CD14-positive monocyte (primary cell): ENCODE results near the gene MAP3K7CL. TPM values are rescaled to one million over a fixed set of nuclear protein-coding genes. Genes with fewer than 3 reads are reported as not detected.
A peak's percentile ranks its signal among the peaks of the same experiment; 100 is the strongest.

Source experiments
- DNase-seq, 3 donors: peaks; one replicate each; pipeline ENCODE4 v3.0.0-alpha.2; 2011 to 2022
- H2AFZ ChIP-seq: 2 replicates; pipeline ENCODE4 v1.6.0; 2012; ENCODE audit warnings: mild to moderate bottlenecking, low read depth, low read length, inconsistent platforms; ENCODE audit not compliant: insufficient read depth, poor library complexity, severe bottlenecking
- H3K27ac ChIP-seq, 2 donors: 1 replicate in 1 of 2; 2 replicates in 1 of 2; pipeline ENCODE4 v1.5.1; 2012 to 2013; ENCODE audit warnings: low read length in 2 of 2, control low read depth in 1 of 2, inconsistent platforms in 1 of 2, low read depth in 1 of 2, mild to moderate bottlenecking in 1 of 2
- H3K27me3 ChIP-seq, 2 donors: one replicate each; pipeline versions ENCODE4 v1.6.0 to v1.6.1; 2011 to 2013; ENCODE audit warnings: low read length in 2 of 2; ENCODE audit not compliant: control insufficient read depth in 2 of 2, insufficient read depth in 2 of 2
- H3K36me3 ChIP-seq, 2 donors: replicated peaks in 1 of 2; 1 replicate in 1 of 2; 2 replicates in 1 of 2; pipeline versions ENCODE4 v1.5.1 to v1.6.1; 2012 to 2013; ENCODE audit warnings: low read length in 2 of 2, control low read depth in 1 of 2, inconsistent platforms in 1 of 2, mild to moderate bottlenecking in 1 of 2; ENCODE audit not compliant: insufficient read depth in 2 of 2, control insufficient read depth in 1 of 2
- H3K4me1 ChIP-seq, 2 donors: 1 replicate in 1 of 2; 2 replicates in 1 of 2; pipeline versions ENCODE4 v1.5.1 to v1.6.1; 2012 to 2013; ENCODE audit warnings: low read length in 2 of 2, control low read depth in 1 of 2, inconsistent platforms in 1 of 2, mild to moderate bottlenecking in 1 of 2, moderate library complexity in 1 of 2; ENCODE audit not compliant: insufficient read depth in 2 of 2, control insufficient read depth in 1 of 2
- H3K4me2 ChIP-seq: replicated peaks from 2 replicates; pipeline ENCODE3; 2012; ENCODE audit warnings: low read length, moderate library complexity, mild to moderate bottlenecking; ENCODE audit not compliant: poor library complexity, severe bottlenecking; ENCODE audit errors: extremely low read depth
- H3K4me3 ChIP-seq, 3 experiments: fragments of 200-600 bp in 1 of 3; sonication (generic) in 1 of 3; replicated peaks in 1 of 3; 1 replicate in 2 of 3; 2 replicates in 1 of 3; pipeline ENCODE4 v1.5.1; 2011 to 2013; ENCODE audit warnings: low read length in 3 of 3, mild to moderate bottlenecking in 3 of 3, control low read depth in 2 of 3, low read depth in 2 of 3, inconsistent platforms in 1 of 3, moderate library complexity in 1 of 3
- H3K79me2 ChIP-seq: 2 replicates; pipeline ENCODE4 v1.6.0; 2012; ENCODE audit warnings: mild to moderate bottlenecking, control low read depth, inconsistent platforms, low read length, moderate library complexity; ENCODE audit not compliant: insufficient read depth
- H3K9ac ChIP-seq: 2 replicates; pipeline ENCODE4 v1.6.0; 2017; ENCODE audit warnings: low read length, mild to moderate bottlenecking; ENCODE audit not compliant: insufficient read depth, poor library complexity, severe bottlenecking
- H3K9me3 ChIP-seq, 2 donors: replicated peaks in 1 of 2; 1 replicate in 1 of 2; 2 replicates in 1 of 2; pipeline versions ENCODE4 v1.5.1 to v1.6.1; 2012 to 2013; ENCODE audit warnings: low read length in 2 of 2, control low read depth in 1 of 2; ENCODE audit not compliant: control insufficient read depth in 1 of 2, insufficient read depth in 1 of 2
- H4K20me1 ChIP-seq: 2 replicates; pipeline ENCODE4 v1.6.0; 2012; ENCODE audit warnings: mild to moderate bottlenecking, low read length, control low read depth, moderate library complexity; ENCODE audit not compliant: insufficient read depth
- H3K27ac Mint-ChIP-seq, 7 donors: one replicate each; pipeline ENCODE4 v1.8.0; 2020; ENCODE audit warnings: mild to moderate bottlenecking in 7 of 7, mixed read lengths in 7 of 7, moderate library complexity in 6 of 7, inconsistent platforms in 2 of 7
- H3K27me3 Mint-ChIP-seq, 3 donors: one replicate each; pipeline ENCODE4 v1.8.0; 2021 to 2022; ENCODE audit warnings: low read depth in 3 of 3, mild to moderate bottlenecking in 3 of 3, mixed read lengths in 3 of 3, moderate library complexity in 3 of 3, inconsistent platforms in 1 of 3
- H3K36me3 Mint-ChIP-seq, 2 donors: one replicate each; pipeline ENCODE4 v1.8.0; 2020; ENCODE audit warnings: mixed read lengths in 2 of 2, inconsistent platforms in 1 of 2, mild to moderate bottlenecking in 1 of 2
- H3K4me1 Mint-ChIP-seq: one replicate; pipeline ENCODE4 v1.8.0; 2020; ENCODE audit warnings: mild to moderate bottlenecking, mixed read lengths
- H3K4me3 Mint-ChIP-seq, 2 donors: one replicate each; pipeline ENCODE4 v1.8.0; 2020; ENCODE audit warnings: mild to moderate bottlenecking in 2 of 2, mixed read lengths in 2 of 2, moderate library complexity in 1 of 2
- H3K9me3 Mint-ChIP-seq, 7 donors: one replicate each; pipeline ENCODE4 v1.8.0; 2020 to 2022; ENCODE audit warnings: mixed read lengths in 7 of 7, mild to moderate bottlenecking in 6 of 7, moderate library complexity in 6 of 7, inconsistent platforms in 2 of 7
- WGBS: methylation state at CpG from one replicate; pipeline ENCODE4 v1.1.5; 2013; ENCODE audit warnings: missing lambda C conversion rate; ENCODE audit not compliant: insufficient coverage; 5-methylcytosine and 5-hydroxymethylcytosine counted together
- intact Hi-C, 2 donors: fragments of 100-400 bp; cut with micrococcal nuclease; formaldehyde crosslinking; loops; one replicate each; pipeline versions ENCODE4 v1.15.0 to v1.15.1; 2023
- polyA plus RNA-seq, 3 donors: library from polyadenylated mRNA; depleted of rRNA in 1 of 3; unstranded in 2 of 3; stranded (reverse) in 1 of 3; fragments of 300-500 nt in 2 of 3; fragments of >200 nt in 1 of 3; fragmentation: Illumina TruSeq in 2 of 3; gene quantifications; 1 replicate in 2 of 3; 2 replicates in 1 of 3; pipeline ENCODE4 v1.2.3, GENCODE V29; 2012 to 2021
- TF ChIP-seq, protein P1 (sequence below): fragments of 200-600 bp; IDR thresholded peaks from one replicate; pipeline ENCODE4 v1.8.0; 2022; ENCODE audit warnings: antibody characterized with exemption, mild to moderate bottlenecking

Gene MAP3K7CL
- polyA plus RNA-seq, 3 donors: 14.6 to 15.8 (median 15.7) TPM

DNA sequence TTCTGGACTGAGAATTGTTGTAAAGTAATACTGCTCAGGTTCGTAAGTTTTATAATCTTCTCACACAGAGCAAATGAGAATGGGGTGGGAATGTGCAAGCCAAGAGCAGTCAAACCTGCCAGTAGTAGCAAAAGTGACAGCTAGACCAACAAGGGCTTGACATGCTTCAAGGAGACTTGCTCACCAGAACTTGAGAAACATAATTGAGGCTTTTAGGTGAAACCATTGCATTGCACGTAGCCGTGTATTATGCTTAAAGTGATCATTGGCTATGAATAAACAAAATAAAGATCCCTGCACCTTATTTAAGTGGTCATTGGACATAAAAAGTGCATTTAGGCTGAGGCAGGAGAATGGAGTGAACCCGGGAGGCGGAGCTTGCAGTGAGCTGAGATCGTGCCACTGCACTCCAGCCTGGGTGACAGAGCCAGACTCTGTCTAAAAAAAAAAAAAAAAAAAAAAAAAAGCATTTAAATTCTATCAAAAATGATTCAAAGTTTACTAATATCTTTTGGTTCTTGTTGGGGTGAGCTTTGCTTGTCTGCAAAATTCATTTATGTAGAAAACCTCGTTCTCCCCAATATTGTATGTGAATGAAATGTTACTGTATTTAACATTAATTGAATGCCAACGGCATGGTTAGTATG is 45.2 kb upstream of the MAP3K7CL start:
- no peak overlapping the region for H3K27ac ChIP-seq
- H3K9me3 ChIP-seq: no peaks in the 10 kb centered on the region
- no peaks in the 10 kb centered on the region for H3K36me3 ChIP-seq
- no peak overlapping the region for H3K4me3 ChIP-seq
- no peaks in the 10 kb centered on the region for H3K79me2 ChIP-seq
- peaks cover 0 to 4% (median 0%) of the 10 kb centered on the region in 3 donors for H3K27me3 Mint-ChIP-seq
- no peak overlapping the region for H3K4me3 Mint-ChIP-seq
- TF ChIP-seq, protein P1, sequence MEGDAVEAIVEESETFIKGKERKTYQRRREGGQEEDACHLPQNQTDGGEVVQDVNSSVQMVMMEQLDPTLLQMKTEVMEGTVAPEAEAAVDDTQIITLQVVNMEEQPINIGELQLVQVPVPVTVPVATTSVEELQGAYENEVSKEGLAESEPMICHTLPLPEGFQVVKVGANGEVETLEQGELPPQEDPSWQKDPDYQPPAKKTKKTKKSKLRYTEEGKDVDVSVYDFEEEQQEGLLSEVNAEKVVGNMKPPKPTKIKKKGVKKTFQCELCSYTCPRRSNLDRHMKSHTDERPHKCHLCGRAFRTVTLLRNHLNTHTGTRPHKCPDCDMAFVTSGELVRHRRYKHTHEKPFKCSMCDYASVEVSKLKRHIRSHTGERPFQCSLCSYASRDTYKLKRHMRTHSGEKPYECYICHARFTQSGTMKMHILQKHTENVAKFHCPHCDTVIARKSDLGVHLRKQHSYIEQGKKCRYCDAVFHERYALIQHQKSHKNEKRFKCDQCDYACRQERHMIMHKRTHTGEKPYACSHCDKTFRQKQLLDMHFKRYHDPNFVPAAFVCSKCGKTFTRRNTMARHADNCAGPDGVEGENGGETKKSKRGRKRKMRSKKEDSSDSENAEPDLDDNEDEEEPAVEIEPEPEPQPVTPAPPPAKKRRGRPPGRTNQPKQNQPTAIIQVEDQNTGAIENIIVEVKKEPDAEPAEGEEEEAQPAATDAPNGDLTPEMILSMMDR: no peak
- WGBS: no CpG with 5 or more reads among the region's 8 CpGs
- H3K36me3 Mint-ChIP-seq: peaks cover 0 to 2% of the 10 kb centered on the region in 2 donors
- no peak for DNase-seq
- no peaks in the 10 kb centered on the region for H4K20me1 ChIP-seq
- H3K9ac ChIP-seq: no peak overlapping the region
- intact Hi-C loops: loop anchor here (5.0 kb wide), 2 partner anchors 217 to 287 kb away; no protein-coding TSS in a partner anchor
- no peak overlapping the region for H2AFZ ChIP-seq
- no peaks in the 10 kb centered on the region for H3K9me3 Mint-ChIP-seq
- peaks cover 37% of the 10 kb centered on the region for H3K4me1 Mint-ChIP-seq
- no peak overlapping the region for H3K27ac Mint-ChIP-seq
- no peak overlapping the region for H3K4me2 ChIP-seq
- peaks cover 37 to 38% of the 10 kb centered on the region in 2 donors for H3K4me1 ChIP-seq
- H3K27me3 ChIP-seq: no peaks in the 10 kb centered on the region

DNA sequence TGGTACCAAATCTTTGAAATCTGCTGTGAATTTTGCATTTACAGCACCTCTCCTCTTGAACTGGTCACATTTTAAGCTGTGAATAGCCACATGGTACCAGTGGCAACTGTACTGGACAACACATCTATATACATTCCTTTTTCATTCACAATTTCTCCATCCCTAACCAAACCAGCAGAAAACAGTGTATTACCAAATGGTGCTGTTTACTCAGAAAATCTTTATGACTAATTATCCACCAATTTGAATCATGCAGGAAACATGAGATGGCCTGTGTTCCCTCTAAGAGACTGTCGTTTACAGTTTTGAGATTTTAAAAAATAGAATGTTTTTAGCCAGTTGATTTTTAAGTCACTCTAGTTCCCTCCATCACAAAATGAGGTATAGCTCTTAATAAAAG is 39.4 kb upstream of the MAP3K7CL start:
- DNase-seq: peak; percentile 48 to 76 (median 69)
- Histone ChIP-seq H2AFZ (no peak overlapping the region), H3K9ac (no peak overlapping the region), H3K36me3 (no peaks in the 10 kb centered on the region), H3K4me1 (peaks cover 26 to 38% of the 10 kb centered on the region in 2 donors), H3K79me2 (no peaks in the 10 kb centered on the region), H3K4me3 (no peak overlapping the region), H3K27ac (peak overlapping the region in 1 of 2 donors; percentile 79), H4K20me1 (no peaks in the 10 kb centered on the region), H3K4me2 (no peak overlapping the region), H3K27me3 (no peaks in the 10 kb centered on the region), H3K9me3 (no peaks in the 10 kb centered on the region)
- H3K9me3 Mint-ChIP-seq: peaks cover 0 to 3% (median 0%) of the 10 kb centered on the region in 7 donors
- TF ChIP-seq, protein P1: no peak
- WGBS: no CpG with 5 or more reads among the region's 1 CpG
- intact Hi-C loops: loop anchor here (2.0 to 5.0 kb wide), 2 partner anchors 211 to 282 kb away; no protein-coding TSS in a partner anchor
- peaks cover 48% of the 10 kb centered on the region for H3K4me1 Mint-ChIP-seq
- no peak overlapping the region for H3K4me3 Mint-ChIP-seq
- peaks cover 14% of the 10 kb centered on the region in 2 donors for H3K36me3 Mint-ChIP-seq
- H3K27ac Mint-ChIP-seq: peak overlapping the region; percentile 79 to 97 (median 92)
- peaks cover 0 to 4% (median 2%) of the 10 kb centered on the region in 3 donors for H3K27me3 Mint-ChIP-seq
